ENCODE data around the gene ERN2. TPM values are rescaled to one million over a fixed set of nuclear protein-coding genes. Genes with fewer than 3 reads are reported as not detected.

ERN2 gene
- 0.35 TPM in 1 of 2 replicates, not detected in the other for total RNA-seq (ENCODE audit: low replicate concordance)

DNA sequence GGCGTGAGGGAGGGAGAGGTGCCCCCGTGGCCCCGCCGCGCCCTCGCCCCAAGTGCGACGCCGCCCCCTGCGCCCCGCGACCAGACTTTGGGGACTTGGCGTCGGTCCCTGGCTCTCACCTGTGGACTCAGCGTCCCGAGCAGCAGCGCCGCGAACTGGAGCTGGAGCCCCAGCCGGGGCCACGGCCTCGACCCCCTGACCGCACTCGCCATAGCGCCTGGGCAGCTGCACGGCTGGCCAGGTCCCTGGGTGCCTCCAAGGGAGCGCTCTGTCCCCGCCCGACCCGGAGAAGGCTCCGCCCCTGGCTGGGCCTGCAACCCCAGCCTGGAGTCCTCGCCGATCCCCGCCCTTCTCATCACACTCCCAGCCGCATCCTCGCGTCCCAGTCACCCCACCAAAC is at the start of gene ERN2:
TSS of gene ERN2 (minus strand) at position 247 of the 400 bp plus-strand sequence. CDS start at position 212, 35 bp downstream.

GRCh38 chr16:23754594-23755483 is 41.8 kb upstream of the ERN2 start, which contains the start of gene CHP2:
Gene CHP2 (plus strand): TSS chr16:23755026. CDS start chr16:23755050, 24 bp downstream.

GRCh38 chr16:23678430-23679273 is 34.4 kb downstream of the ERN2 start, which contains the start of gene PLK1:
Gene PLK1 (plus strand): TSS chr16:23678889. CDS start chr16:23678933, 44 bp downstream.

DNA sequence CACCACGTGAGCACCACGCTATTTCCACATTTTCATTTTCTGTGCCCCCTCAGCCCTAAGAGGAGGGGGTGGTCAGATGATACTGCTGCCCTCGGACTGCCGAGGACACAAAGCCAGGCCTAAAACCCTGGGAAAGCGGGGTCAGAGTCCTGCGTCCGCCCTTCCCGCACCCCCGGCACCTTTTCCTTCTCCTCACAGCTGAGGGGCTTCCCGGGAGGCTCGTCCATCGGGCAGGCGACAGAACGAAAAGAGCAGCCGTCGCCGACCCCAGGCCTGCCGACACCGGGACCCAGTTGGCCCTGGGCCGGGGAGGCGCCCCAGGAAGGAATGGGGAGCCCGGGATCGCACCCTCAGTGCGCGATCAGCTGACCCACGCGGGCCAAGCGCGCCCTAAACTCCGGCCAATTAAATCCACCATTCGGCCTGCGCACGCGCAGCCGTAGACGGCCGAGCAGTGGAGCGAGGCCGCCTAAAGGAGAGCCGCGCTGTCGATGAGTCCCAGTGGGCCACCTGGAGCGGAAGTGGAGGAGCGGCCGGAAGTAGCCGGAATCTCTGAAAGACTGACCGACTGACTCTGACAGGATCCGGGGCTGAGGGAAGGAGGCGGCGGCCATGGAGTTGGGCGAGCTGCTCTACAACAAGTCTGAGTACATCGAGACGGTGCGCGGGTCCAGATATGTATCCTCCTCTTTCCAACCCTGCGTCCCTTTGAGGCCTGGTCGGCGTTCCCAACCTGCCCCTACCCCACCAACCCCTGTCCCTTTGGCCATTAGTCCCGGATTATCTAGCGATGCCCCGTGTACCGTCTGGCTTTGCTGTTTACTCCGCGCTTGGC is 71.9 kb downstream of the ERN2 start, which contains the start of the genes DCTN5 and PALB2:
TSS of gene DCTN5 (plus strand) at position 536 of the 835 bp plus-strand sequence. CDS start at position 613, 77 bp downstream.
TSS of gene PALB2 (minus strand) at position 380 of the 835 bp plus-strand sequence. CDS start at position 227, 153 bp downstream.

Other genes starting within 250 kb of the ERN2 start
- 18.8 and 19.3 TPM in 2 replicates for gene GGA2, start 202.7 kb downstream of the ERN2 start, total RNA-seq (ENCODE audit: low replicate concordance)
- 34.1 and 56.7 TPM in 2 replicates for gene EARS2, start 155.9 kb downstream of the ERN2 start, total RNA-seq (ENCODE audit: low replicate concordance)
- gene UBFD1, start 155.5 kb downstream of the ERN2 start, total RNA-seq (ENCODE audit: low replicate concordance), result 35.1 and 97.0 TPM in 2 replicates
- 24.5 and 78.8 TPM in 2 replicates for gene NDUFAB1, start 116.9 kb downstream of the ERN2 start, total RNA-seq (ENCODE audit: low replicate concordance)
- 3.6 and 5.0 TPM in 2 replicates for gene PALB2, start 71.9 kb downstream of the ERN2 start, total RNA-seq (ENCODE audit: low replicate concordance)
- 51.1 and 128 TPM in 2 replicates for gene DCTN5, start 71.8 kb downstream of the ERN2 start, total RNA-seq (ENCODE audit: low replicate concordance)
- gene PLK1, start 34.3 kb downstream of the ERN2 start, total RNA-seq (ENCODE audit: low replicate concordance), result 1.3 and 7.0 TPM in 2 replicates
- not detected in 2 replicates for gene CHP2, start 41.8 kb upstream of the ERN2 start, total RNA-seq (ENCODE audit: low replicate concordance)
- 0.23 and 1.4 TPM in 2 replicates for gene PRKCB, start 122.8 kb upstream of the ERN2 start, total RNA-seq (ENCODE audit: low replicate concordance)

Measured in smooth muscle cell of the coronary artery (primary cell).